Endothelial cell (in vitro differentiated cells): ENCODE data around the gene PYHIN1. TPM values are rescaled to one million over a fixed set of nuclear protein-coding genes. Genes with fewer than 3 reads are reported as not detected.

Source experiments
- DNase-seq: peaks from one replicate; pipeline ENCODE4 v3.0.0; 2021; ENCODE audit warnings: low spot score
- H3K27ac Mint-ChIP-seq: one replicate; pipeline ENCODE4 v1.8.0; 2021; ENCODE audit warnings: mixed read lengths, inconsistent platforms; ENCODE audit not compliant: unreplicated experiment
- H3K27me3 Mint-ChIP-seq: one replicate; pipeline ENCODE4 v1.8.0; 2021; ENCODE audit warnings: mild to moderate bottlenecking, moderate library complexity, mixed read lengths, inconsistent platforms; ENCODE audit not compliant: unreplicated experiment
- H3K36me3 Mint-ChIP-seq: one replicate; pipeline ENCODE4 v1.8.0; 2021; ENCODE audit warnings: mild to moderate bottlenecking, low read depth, mixed read lengths, inconsistent platforms; ENCODE audit not compliant: unreplicated experiment
- H3K4me1 Mint-ChIP-seq: one replicate; pipeline ENCODE4 v1.8.0; 2021; ENCODE audit warnings: mild to moderate bottlenecking, mixed read lengths, inconsistent platforms; ENCODE audit not compliant: unreplicated experiment
- H3K4me3 Mint-ChIP-seq: one replicate; pipeline ENCODE4 v1.8.0; 2021; ENCODE audit warnings: mild to moderate bottlenecking, mixed read lengths, inconsistent platforms; ENCODE audit not compliant: unreplicated experiment
- H3K9me3 Mint-ChIP-seq: one replicate; pipeline ENCODE4 v1.8.0; 2021; ENCODE audit warnings: mixed read lengths, inconsistent platforms; ENCODE audit not compliant: unreplicated experiment
- total RNA-seq: library from RNA; stranded (reverse); fragmentation: NEBNext Ultra II Directional; extraction: Animal tissue kit (Norgen Biotek cat#: 25700); gene quantifications from one replicate; pipeline ENCODE4 v1.2.1, GENCODE V29; 2021; ENCODE audit not compliant: unreplicated experiment
- TF ChIP-seq, protein P1 (sequence below): fragments of 200-600 bp; sonication (generic); IDR thresholded peaks from one replicate; pipeline ENCODE4 v1.5.0; 2021; ENCODE audit warnings: antibody characterized with exemption; ENCODE audit not compliant: unreplicated experiment

Gene PYHIN1
- total RNA-seq, 1 donor from 2014 or later: not detected

- H3K4me3 Mint-ChIP-seq: no peak overlapping the region
- no peak overlapping the region for H3K27ac Mint-ChIP-seq
- no peaks in the 10 kb centered on the region for H3K4me1 Mint-ChIP-seq
- no peak for DNase-seq
- H3K27me3 Mint-ChIP-seq: no peaks in the 10 kb centered on the region
- no peaks in the 10 kb centered on the region for H3K36me3 Mint-ChIP-seq
- TF ChIP-seq, protein P1, sequence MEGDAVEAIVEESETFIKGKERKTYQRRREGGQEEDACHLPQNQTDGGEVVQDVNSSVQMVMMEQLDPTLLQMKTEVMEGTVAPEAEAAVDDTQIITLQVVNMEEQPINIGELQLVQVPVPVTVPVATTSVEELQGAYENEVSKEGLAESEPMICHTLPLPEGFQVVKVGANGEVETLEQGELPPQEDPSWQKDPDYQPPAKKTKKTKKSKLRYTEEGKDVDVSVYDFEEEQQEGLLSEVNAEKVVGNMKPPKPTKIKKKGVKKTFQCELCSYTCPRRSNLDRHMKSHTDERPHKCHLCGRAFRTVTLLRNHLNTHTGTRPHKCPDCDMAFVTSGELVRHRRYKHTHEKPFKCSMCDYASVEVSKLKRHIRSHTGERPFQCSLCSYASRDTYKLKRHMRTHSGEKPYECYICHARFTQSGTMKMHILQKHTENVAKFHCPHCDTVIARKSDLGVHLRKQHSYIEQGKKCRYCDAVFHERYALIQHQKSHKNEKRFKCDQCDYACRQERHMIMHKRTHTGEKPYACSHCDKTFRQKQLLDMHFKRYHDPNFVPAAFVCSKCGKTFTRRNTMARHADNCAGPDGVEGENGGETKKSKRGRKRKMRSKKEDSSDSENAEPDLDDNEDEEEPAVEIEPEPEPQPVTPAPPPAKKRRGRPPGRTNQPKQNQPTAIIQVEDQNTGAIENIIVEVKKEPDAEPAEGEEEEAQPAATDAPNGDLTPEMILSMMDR: no peak
- no peaks in the 10 kb centered on the region for H3K9me3 Mint-ChIP-seq
Measured at GRCh38 chr1:158983235-158983634, 51.9 kb downstream of the PYHIN1 start.

GRCh38 chr1:158984386-158984785, 53.0 kb downstream of the PYHIN1 start:
- TF ChIP-seq, protein P1: no peak
- H3K4me1 Mint-ChIP-seq: no peaks in the 10 kb centered on the region
- H3K9me3 Mint-ChIP-seq: no peaks in the 10 kb centered on the region
- DNase-seq: no peak
- H3K36me3 Mint-ChIP-seq: no peaks in the 10 kb centered on the region
- no peak overlapping the region for H3K27ac Mint-ChIP-seq
- no peaks in the 10 kb centered on the region for H3K27me3 Mint-ChIP-seq
- no peak overlapping the region for H3K4me3 Mint-ChIP-seq

DNA sequence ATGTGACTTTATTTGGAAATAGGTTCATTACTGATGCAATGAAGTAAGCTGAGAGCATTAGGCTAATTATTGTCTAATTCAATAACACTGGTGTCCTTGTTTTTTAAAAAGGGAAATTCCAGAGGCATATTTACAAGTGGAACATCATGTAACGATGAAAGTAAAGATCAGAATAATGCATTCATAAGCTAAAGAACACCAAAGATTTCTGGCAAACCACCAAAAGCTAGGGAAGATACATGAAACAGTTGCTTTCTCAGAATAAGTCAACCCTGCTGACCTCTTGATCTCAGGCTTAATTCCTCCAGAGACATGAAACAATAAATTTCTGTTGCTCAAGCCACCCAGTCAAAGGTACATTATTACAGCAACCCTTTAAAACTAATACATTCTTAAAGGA, 58.1 kb downstream of the PYHIN1 start:
- no peak overlapping the region for H3K27ac Mint-ChIP-seq
- no peak overlapping the region for H3K4me3 Mint-ChIP-seq
- H3K4me1 Mint-ChIP-seq: no peaks in the 10 kb centered on the region
- no peak for DNase-seq
- no peaks in the 10 kb centered on the region for H3K9me3 Mint-ChIP-seq
- no peaks in the 10 kb centered on the region for H3K27me3 Mint-ChIP-seq
- TF ChIP-seq, protein P1: no peak
- H3K36me3 Mint-ChIP-seq: no peaks in the 10 kb centered on the region

DNA sequence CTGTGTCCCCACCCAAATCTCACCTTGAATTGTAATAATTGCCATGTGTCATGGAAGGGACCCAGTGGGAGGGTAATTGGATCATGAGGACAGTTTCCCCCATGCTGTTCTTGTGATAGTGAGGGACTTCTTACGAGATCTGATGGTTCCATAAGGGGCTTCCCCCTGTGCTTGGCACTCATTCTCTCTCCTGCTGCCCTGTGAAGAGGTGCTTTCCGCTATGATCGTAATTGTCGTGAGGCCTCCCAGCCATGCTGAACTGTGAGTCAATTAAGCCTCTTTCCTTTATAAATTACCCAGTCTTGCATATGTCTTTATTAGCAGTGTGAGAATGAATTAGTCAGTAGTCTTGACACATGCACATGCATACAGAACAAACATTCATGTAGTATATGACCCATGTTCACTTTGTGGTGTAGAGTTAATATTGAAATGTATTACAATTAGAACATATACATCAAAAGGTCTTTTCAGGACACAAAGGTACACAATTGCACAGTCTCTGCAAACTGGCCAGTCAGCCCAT, 61.5 kb downstream of the PYHIN1 start:
- Mint-ChIP-seq H3K27me3 (no peaks in the 10 kb centered on the region), H3K27ac (no peak overlapping the region), H3K4me3 (no peak overlapping the region), H3K4me1 (no peaks in the 10 kb centered on the region), H3K9me3 (no peaks in the 10 kb centered on the region), H3K36me3 (no peaks in the 10 kb centered on the region)
- no peak for DNase-seq
- TF ChIP-seq, protein P1: no peak

- Mint-ChIP-seq H3K27ac (no peak overlapping the region), H3K36me3 (no peaks in the 10 kb centered on the region), H3K27me3 (no peaks in the 10 kb centered on the region)
Measured at GRCh38 chr1:158996998-158997397, 65.6 kb downstream of the PYHIN1 start.

More at GRCh38 chr1:158996998-158997397, 65.6 kb downstream of the PYHIN1 start:
- Mint-ChIP-seq H3K4me3 (no peak overlapping the region), H3K4me1 (peaks cover 7% of the 10 kb centered on the region), H3K9me3 (no peaks in the 10 kb centered on the region)
- DNase-seq: no peak
- TF ChIP-seq, protein P1: no peak
